ENCODE measurements around the gene PHF12.
"Not testable (repeated sequence)": the region's sequence is repeated elsewhere in the genome, so short reads cannot be mapped to it uniquely, and the experiment has no call there.

The PHF12 gene

DNA sequence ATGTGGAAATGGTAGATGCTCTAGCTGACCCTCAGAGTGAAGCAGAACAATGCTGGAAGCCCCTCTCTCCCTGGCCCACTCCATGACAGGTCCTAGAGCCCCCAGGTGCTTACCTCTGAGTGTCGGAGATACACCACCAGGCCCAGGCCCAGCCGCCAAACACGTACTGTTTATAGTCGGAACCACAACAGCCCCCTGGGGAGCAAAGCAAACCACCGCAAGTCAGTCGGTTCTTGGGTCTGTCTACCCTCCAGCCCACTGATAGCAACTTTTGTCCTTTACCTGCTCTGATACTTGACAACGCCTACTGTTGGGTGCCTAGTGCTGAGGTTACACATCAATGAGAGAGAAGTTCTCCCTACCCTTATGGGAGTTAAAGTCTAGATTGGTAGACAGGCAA, 62.5 kb downstream of the PHF12 start:
- in situ Hi-C loops (cut with MboI; ENCODE audit: low sequenced_read_pairs): no loop called here

DNA sequence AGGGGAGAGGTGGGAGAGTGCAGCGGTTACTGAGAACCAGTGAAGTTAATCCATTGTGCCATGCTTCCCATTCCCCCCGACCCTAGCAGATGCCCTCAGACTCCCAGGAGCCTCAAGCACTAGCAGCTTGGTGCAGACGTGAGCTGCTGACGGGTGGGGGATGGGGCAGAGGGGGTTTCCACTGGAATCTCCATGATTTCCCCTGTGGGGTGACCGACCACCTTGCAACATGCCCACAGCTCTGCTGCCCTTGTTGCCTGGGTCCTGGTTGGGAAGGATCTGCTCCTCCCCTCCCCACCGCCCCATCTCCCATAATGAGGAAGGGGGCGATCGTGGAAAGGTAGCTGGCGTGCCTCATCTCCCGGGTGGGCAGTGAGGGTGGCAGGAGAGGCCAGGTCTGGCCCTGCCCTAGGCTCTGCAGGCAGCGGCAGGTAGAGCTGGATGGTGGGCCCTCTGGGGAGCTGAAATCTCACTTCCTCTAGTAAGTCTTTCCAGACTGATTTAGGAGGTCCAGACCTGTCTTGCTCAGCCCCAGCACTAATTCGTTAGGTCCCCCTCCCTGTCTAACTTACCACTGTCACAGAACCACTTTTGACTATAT, 63.3 kb downstream of the PHF12 start:
- in situ Hi-C loops (cut with MboI; ENCODE audit: low sequenced_read_pairs): no loop called here

DNA sequence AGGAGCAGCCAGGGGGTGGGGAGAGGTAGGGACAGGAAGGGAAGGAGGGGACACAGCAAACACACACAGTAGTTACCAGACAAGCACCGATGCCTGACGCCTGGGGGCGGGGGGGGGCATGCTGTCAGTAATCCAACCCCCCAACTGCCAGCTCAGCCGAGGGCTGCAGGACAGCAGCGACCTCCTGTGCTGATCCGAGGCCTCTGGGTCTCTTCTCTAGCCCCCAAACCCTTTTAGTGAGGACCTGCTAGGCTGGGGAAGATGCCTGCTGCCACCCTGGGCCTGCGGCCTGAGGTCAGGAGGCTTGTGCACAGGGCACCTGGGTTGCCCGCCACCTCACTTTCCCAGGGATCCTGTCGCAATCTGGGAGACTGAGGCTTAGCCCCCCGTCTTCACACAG, 65.4 kb downstream of the PHF12 start:
- in situ Hi-C loops (cut with MboI; ENCODE audit: low sequenced_read_pairs): no loop called here

DNA sequence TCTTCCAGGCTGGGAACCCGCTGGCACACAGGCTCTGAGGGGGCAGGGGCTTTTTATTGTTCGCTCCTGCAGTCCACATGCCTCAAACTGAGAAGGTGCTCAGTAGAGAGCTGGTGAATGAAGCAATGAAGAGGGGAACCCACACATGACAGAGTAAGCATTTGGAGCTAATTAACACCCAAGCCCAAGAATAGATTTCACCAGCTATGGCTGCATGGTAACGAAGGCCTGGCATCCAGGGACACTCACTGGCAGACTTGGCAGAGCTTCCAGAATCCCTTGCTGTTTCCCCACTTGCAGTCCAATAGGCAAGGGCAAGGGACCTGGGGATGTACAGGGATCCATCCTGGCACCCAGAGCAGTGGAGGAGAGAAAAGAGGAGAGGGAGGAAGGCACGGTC, 66.0 kb downstream of the PHF12 start:
- in situ Hi-C loops (cut with MboI; ENCODE audit: low sequenced_read_pairs): no loop called here

DNA sequence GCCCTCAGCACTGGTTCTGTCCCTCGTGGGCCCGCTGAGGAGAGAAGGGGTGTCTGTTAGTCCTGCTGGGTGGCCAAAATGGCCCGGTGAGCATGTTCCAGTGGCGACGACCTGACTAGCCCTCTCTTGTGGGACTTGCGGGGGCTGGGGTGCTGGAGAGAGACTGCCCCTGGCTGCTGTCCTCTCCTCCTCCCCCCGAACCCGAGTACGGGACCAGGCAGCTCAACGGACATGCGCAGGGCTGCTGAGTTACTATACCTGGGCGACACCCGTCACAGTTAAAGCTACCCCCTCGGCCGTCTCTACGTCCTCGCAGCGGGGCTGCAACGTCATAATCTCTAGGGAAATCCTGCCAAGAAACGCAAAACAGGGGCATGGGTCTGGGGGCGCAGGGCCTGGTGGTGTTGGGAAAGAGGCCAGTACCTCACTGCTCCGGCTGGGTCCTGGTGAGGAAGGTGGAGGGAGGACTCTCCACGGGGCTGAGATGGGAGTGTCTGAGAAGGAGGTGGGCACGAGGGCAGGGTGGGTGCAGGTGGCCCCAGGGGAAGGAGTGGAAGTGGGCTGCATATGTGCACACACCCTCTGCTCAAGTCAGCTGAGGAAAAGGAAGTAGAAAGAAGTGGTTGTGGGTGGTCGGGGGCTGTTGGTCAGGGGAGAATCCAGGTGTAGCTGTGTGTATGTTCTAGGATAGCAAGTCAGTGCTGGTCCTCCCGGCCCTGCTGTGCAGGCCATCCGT, 67.2 kb downstream of the PHF12 start:
- in situ Hi-C loops (cut with MboI; ENCODE audit: low sequenced_read_pairs): no loop called here

DNA sequence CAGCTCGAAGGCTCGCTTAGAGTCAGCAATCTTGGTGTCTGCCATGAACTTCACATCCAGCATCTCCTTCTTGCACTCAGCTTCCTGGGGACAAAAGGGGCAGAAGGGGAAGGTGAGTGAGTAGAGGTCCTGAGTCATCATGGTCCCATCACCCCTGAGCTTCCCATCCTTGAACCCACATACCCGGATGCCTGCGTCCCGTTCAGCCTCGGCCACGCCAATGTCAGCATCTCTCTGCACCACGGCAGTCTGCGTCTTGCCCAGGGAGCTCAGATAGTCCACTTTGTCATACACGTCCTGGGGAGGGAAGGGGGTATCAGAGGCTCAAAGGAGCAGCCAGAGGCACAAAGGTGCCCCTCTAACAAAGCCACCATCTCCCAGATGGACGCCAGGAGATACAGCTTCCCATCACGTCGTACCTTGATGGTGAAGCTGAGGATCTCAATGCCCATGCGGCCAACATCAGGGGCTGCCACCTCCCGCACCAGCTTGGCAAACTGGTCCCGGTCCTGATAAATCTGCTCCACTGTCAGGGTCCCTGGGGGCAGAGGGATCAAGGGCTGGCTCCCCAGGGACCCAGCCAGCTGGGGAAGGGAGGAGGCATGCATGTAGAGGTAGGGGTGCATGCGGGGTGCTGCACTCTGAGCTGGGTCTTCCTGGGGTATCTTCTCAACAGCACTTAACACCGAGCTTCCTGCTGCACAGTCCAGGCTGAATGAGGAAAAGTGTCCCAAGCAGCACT, 69.0 kb downstream of the PHF12 start:
- in situ Hi-C loops (cut with MboI; ENCODE audit: low sequenced_read_pairs): no loop called here

DNA sequence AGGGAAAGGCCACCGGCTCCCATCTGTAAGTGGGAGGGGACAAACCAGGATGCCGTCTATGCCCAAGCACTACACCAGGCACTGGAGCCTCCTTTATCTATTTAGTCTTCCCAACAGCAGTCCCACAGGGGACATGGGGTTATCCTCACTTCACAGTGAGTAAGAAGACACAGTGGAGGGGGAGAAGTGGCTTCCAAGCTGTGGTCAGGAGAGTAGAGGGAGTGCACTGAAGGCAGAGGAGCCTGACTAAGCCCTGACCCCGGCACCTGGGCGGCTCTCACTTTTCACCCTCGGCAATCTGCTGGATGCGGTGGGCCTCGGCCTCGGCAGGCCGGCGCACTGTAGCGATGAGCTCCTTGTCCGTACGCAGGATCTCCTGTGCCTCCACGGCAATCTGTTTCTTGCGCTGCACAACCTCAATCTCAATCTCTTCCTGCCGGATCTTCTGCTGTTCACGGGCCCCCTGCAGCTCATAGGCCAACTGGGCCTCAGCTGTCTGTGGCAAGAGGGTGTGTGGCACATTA, 69.7 kb downstream of the PHF12 start:
- in situ Hi-C loops (cut with MboI; ENCODE audit: low sequenced_read_pairs): no loop called here

DNA sequence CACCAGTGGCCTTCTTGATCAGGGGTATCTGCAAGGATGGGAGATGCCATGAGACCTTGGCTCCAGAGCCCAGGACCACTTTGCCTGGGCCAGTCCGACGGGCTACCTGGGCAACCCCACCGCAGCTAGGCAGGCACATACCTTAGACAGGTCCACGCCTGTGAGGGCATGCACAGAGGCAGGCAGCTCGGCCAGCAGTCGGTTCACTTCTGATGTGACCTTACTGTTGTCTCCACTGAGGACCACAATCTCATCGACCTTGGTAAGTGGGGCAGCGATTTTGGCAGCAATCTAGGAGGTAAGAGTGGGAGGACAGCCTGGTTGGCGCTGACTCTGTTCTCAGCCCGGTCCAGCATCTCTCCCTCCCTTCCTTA, 70.8 kb downstream of the PHF12 start:
- in situ Hi-C loops (cut with MboI; ENCODE audit: low sequenced_read_pairs): no loop called here

DNA sequence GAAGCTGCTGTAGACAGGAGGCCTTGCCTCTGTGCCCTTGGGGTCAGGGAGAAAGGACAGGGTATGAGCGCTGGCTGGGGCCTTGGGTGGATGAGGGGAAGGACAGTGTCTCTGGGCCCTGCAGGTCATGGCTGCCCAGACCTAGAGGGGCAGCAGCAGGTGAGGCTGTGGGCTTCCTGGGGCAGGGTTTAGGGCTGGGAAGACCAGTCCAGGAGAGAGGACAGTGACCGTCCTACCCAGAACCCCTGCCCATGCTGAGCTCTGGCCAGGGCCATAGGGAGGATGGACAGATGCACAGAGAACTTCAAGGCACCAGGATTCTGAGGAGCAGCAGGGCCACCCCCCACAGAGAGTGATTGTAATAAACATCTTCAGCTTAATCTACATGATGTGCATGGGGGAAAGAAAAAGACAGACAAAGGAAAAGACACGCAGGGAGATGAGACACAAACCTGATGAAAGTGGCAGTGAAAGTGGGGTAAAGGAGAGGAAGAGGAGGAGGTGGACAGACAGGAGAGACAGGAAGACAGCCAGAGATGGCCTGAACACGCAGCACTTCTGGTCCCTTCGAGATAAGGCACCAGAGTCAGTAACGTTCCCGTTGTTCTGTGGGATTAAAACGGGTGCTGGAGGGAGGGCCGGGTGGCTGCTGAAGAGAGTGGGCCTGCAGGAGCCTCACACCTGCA, 71.3 kb downstream of the PHF12 start:
- in situ Hi-C loops (cut with MboI; ENCODE audit: low sequenced_read_pairs): no loop called here

DNA sequence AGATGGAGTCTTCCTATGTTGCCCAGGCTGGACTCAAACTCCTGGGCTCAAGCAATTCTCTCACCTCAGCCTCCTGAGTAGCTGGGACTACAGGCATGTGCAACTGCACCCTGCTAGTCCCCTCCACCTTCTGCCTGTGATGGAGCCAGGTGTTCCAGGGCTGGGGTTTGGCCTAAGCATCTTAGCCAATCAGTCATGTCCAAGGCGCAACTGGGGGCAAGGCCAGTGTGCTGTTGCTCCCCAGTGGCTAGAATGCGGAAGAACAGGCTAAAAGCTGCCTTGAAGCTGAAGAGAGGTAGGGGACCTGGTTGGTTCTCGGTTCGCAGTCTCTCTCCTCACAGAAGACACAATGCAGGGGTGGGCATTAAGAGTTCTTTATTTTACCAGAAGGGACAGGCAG, 72.3 kb downstream of the PHF12 start:
- in situ Hi-C loops (cut with MboI; ENCODE audit: low sequenced_read_pairs): no loop called here

DNA sequence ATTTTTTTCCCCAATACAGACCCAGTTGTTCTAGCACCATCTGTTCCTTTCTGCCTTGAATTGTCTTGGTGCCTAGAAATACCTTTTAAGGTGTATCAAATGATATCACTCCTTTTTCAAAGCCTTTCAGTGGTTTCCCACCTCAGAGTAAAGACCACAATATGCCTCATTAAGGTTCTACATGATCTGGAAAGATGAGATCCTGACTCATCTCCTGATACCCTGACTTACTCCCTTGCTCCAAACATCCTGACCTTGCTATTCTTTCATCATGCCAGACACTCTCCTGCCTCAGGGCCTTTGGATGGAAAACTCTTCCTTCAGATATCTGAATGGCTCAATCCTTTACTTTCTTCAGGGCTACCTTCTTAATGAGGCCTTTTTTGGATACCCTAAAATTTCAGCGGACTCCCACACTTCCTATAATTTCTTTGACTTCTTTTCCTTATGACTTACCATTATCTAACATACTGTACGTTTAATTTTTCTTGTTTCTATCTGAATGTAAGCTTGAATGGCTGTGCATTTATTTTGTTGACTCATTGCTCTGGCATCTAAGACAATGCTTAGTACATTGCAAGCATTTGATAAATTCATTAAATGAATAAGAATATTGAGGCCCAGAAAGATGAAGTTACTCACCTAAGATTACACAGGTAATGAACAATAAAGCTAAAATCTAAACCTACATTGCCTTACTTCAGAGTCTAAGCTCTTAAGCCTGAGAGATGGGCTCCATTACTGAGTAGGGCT, 73.0 kb downstream of the PHF12 start:
- in situ Hi-C loops (cut with MboI; ENCODE audit: low sequenced_read_pairs): no loop called here

DNA sequence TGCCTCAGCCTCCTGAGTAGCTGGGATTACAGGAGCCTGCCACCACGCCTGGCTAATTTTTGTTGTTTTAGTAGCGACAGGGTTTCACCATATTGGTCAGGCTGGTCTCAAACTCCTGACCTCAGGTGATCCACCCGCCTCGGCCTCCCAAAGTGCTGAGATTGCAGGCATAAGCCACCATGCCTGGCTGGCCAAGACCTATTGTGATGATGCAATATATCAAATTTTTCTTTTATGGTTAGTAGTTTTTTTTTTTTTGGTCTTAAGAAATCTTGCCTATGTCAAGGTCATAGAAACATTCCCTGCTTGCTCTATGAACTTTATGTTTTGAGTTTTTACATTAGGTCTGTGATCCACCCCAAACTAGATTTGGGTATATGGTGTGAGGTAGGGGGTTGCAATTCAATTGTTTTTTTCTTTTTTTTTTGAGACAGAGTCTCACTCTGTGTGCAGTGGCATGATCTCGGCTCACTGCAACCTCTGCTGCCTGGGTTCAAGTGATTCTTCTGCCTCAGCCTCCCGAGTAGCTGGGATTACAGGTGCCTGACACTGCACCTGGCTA, 74.1 kb downstream of the PHF12 start:
- in situ Hi-C loops (cut with MboI; ENCODE audit: low sequenced_read_pairs): not testable (repeated sequence)

DNA sequence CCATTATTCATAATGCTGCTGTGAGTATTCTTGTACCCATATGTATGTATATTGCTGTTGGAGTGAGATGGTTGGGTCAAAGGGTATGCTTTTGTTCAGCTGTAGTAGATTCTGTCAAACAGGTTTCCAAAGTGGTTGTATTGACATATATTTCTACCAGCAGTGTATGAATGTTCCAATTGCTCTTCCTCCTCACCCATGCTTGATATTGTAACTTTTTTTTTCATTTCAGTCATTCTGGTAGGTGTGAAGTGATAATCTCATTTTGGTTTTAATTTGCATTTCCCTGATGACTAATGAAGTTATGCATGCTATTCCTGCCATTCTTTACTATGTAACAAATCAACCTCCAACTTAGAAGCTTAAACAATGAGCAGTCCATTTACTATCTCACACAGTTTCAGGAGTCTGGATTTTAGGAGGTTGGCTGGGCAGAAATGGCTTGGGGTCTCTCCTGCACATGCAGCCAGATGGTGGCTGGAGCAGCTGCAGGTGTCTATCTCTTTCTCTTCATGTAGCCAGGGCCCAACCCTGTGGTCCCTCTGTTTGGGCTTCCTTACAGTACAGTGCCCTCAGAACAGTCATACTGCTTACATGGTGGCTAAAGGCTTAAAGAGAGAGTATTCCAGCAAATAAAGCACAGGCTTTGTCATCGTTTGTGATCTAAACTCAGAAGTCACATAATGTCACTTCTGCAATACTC, 75.3 kb downstream of the PHF12 start:
- in situ Hi-C loops (cut with MboI; ENCODE audit: low sequenced_read_pairs): no loop called here

DNA sequence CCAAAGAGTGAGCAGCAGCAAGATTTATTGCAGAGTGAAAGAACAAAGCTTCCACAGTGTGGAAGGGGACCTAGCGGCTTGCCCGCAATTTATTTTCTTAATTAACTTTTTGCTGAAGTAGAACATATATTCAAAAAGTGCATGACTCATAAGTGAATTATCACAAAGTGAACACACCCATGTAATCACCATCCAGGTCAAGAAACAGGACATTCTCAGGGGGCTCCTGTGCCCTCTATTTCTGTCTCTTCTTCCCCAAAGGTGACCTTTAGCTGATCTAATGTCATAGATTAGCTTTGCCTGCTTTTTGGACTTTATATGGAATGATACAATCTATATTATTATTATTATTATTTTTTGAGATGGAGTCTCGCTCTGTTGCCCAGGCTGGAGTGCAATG, 76.6 kb downstream of the PHF12 start:
- in situ Hi-C loops (cut with MboI; ENCODE audit: low sequenced_read_pairs): no loop called here

DNA sequence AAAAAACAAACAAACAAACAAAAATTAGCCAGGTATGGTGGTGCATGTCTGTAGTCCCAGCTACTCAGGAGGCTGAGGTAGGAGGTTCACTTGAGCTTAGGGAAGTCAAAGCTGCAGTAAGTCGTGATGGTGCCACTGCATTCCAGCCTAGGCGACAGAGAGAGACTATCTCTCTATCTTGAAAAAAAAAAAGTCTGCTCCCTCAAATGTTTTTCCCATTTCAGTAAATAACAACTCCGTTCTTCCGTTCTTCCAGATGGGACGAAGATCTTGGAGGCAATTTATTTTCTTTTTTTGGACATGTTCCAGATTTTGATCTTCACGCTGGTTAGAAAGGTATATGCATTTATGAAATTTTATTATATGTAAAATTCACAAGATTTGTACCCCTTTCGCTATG, 77.5 kb downstream of the PHF12 start:
- in situ Hi-C loops (cut with MboI; ENCODE audit: low sequenced_read_pairs): no loop called here

DNA sequence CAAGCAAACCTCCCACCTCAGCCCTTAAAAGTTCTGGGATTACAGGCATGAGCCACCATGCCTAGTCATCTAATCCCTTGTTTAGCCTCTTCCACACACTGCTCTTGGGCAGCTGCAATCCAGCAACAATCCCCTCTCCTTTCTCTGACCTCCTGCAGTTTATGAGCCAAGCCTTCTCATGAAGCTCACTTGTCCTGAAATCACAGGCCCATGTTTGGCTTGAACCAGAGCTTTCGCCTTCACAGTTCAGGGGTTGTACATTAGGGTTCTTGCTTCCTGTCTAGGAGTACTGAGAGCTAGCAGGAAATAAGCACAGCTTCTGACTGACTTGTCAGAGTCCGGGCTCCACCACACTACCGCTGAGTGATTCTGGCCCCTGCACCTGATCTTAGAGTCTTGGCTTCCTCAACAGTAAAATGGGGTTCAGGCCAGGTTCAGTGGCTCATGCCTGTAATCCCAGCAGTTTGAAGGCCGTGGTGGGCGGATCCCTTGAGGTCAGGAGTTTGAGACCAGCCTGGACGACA, 80.2 kb downstream of the PHF12 start:
- in situ Hi-C loops (cut with MboI; ENCODE audit: low sequenced_read_pairs): no loop called here

DNA sequence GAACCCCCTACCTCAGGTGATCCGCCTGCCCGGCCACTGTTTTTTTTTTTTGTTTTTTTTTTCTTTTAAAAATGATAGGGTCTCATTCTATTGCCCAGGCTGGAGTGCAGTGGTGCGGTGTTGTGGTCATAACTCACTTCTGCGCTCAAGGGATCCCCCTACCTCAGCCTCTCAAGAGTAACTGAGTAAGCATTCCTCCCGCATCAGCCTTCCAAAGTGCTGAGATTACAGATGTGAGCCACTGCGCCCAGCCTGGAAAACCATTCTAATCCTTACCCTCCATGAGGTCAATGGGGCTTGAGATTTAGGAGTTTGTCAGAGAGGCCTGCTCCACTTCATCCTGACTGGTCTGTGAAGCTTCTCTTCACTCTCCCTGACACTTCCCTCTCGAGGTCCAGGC, 84.0 kb downstream of the PHF12 start:
- in situ Hi-C loops (cut with MboI; ENCODE audit: low sequenced_read_pairs): no loop called here

DNA sequence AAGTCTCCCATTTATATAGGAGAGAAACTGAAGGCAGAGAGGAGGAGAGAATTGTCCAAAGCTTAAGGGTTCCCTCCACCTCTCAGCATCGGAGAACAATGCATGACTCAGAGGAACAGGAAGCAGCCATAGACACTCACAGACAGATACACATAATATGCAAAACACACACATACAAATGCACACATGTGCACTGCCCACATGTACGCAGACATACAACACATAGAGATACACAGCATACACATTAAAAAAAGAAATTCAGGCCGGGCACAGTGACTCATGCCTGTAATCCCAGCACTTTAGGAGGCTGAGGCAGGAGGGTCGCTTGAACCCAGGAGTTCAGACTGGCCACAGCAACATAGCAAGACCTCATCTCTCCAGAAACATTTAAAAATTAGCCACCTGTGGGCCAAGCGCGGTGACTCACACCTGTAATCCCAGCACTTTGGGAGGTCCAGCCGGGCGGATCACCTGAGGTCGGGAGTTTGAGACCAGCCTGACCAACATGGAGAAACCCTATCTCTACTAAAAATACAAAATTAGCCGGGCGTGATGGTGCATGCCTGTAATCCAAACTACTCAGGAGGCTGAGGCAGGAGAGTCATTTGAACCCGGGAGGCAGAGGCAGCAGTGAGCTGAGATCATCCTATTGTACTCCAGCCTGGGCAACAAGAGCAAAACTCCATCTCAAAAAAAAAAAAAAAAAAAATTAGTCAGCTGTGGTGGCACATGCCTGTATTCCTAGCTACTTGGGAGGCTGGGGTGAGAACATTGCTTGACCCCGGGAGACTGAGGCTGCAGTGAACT, 85.2 kb downstream of the PHF12 start:
- in situ Hi-C loops (cut with MboI; ENCODE audit: low sequenced_read_pairs): no loop called here

All from HL-60/S4 treated with phorbol 12-myristate 13-acetate at 8.2 ng/mL for 4 days and 3 days (cell line).